Psoas muscle (tissue), 8 donors: ENCODE data around the gene OR5J2. TPM values are rescaled to one million over a fixed set of nuclear protein-coding genes. Genes with fewer than 3 reads are reported as not detected.

ENCODE experiments used
- ATAC-seq, 4 donors: fragments of 200-7000 bp; cut with Tn5 transposase; one replicate each; pipeline ENCODE4 v1.9.1; 2020; ENCODE audit warnings: moderate library complexity in 3 of 4, mild to moderate bottlenecking in 2 of 4
- DNase-seq, 2 donors: peaks; one replicate each; pipeline ENCODE4 v3.0.0-alpha.2; 2020
- H3K27ac ChIP-seq: fragments of 200-600 bp; one replicate; pipeline ENCODE4 v1.8.0; 2022
- H3K27me3 ChIP-seq, 3 donors: fragments of 200-600 bp in 1 of 3; one replicate each; pipeline versions ENCODE4 v1.6.1 to v1.8.0; 2013 to 2022; ENCODE audit warnings: low read length in 2 of 3, mild to moderate bottlenecking in 2 of 3, moderate library complexity in 1 of 3; ENCODE audit not compliant: insufficient read depth in 3 of 3
- H3K36me3 ChIP-seq, 2 donors: fragments of 200-600 bp in 1 of 2; one replicate each; pipeline versions ENCODE4 v1.6.1 to v1.8.0; 2013 to 2022; ENCODE audit warnings: low read depth in 1 of 2, mild to moderate bottlenecking in 1 of 2, moderate library complexity in 1 of 2; ENCODE audit not compliant: insufficient read depth in 1 of 2
- H3K4me1 ChIP-seq: fragments of 200-600 bp; one replicate; pipeline ENCODE4 v1.8.0; 2022
- H3K4me3 ChIP-seq: fragments of 200-600 bp; one replicate; pipeline ENCODE4 v1.8.0; 2022; ENCODE audit warnings: mild to moderate bottlenecking
- H3K9me3 ChIP-seq: fragments of 200-600 bp; one replicate; pipeline ENCODE4 v1.8.0; 2022
- CTCF ChIP-seq: fragments of 200-600 bp; IDR thresholded peaks from one replicate; pipeline ENCODE4 v1.8.0; 2022; ENCODE audit warnings: antibody characterized with exemption
- WGBS, 3 donors: extraction: QIAGEN DNeasy Blood & Tissue Kit; methylation state at CpG; one replicate each; pipeline versions ENCODE4 v1.1.6 to v1.1.7; 2013; 5-methylcytosine and 5-hydroxymethylcytosine counted together
- intact Hi-C, 2 donors: fragments of 100-400 bp; cut with DNase I; formaldehyde crosslinking; loops; one replicate each; pipeline versions ENCODE4 v1.11.0 to v1.14.2; 2022
- polyA plus RNA-seq, 3 donors: library from polyadenylated mRNA; stranded (reverse); fragments of 200-250 nt; gene quantifications; one replicate each; pipeline ENCODE4 v1.2.3, GENCODE V29; 2013
- total RNA-seq, 4 donors: library from RNA; stranded (reverse); fragmentation: NEBNext Ultra II Directional in 2 of 4; extraction: Animal tissue kit (Norgen Biotek cat#: 25700) in 2 of 4; gene quantifications; one replicate each; pipeline versions ENCODE4 v1.2.1 to v1.2.4, GENCODE V29; 2021 to 2023
- donor health status: healthy with polysubstance abuse.
- donor health status: DM: no; HTN: no; CAD: no; lungs with moderate emphysema.
- donor health status: Bipolar disorder and iron deficiency.
- donor health status: healthy.
- donor health status: DM: yes; HTN: yes; CAD: no.
- donor health status: DM: no; HTN: no; CAD: no.
- donor health status: DM: no; HTN: no; CAD: no.
- donor health status: DM: yes; HTN: yes; CAD: no.

Gene OR5J2
- total and polyA plus RNA-seq, 7 donors, result not detected

GRCh38 chr11:56160217-56160616, 16.2 kb upstream of the OR5J2 start, which contains the start of gene OR8K5:
OR8K5 (minus strand) TSS chr11:56160317; CDS start chr11:56160317, 0 bp downstream.
- intact Hi-C loops, result no loop called here
- 70 to 74% (median 73%) methylated on average over 3 of the region's 3 CpGs for WGBS, 3 donors
- no peaks in the 10 kb centered on the region for H3K27me3 ChIP-seq
- ATAC-seq (no peak), DNase-seq (no peak)
- TF ChIP-seq CTCF, result no peak
- H3K36me3 ChIP-seq, result no peaks in the 10 kb centered on the region
- H3K27ac ChIP-seq, result no peak within 1 kb of the TSS
- no peak within 1 kb of the TSS for H3K4me3 ChIP-seq
- no peaks in the 10 kb centered on the region for H3K9me3 ChIP-seq
- H3K4me1 ChIP-seq, result no peaks in the 10 kb centered on the region

GRCh38 chr11:56163804-56164203, 12.6 kb upstream of the OR5J2 start:
- Histone ChIP-seq H3K27ac (no peak overlapping the region), H3K4me1 (no peaks in the 10 kb centered on the region), H3K4me3 (no peak overlapping the region), H3K36me3 (no peaks in the 10 kb centered on the region), H3K27me3 (no peaks in the 10 kb centered on the region), H3K9me3 (no peaks in the 10 kb centered on the region)
- intact Hi-C loops, result no loop called here
- DNase-seq (no peak), ATAC-seq (no peak)
- WGBS, 3 donors, result 35 to 63% (median 48%) methylated on average over 3 of the region's 3 CpGs
- no peak for TF ChIP-seq CTCF

GRCh38 chr11:56172256-56172830, 4.1 kb upstream of the OR5J2 start:
- Histone ChIP-seq H3K4me3 (no peak overlapping the region), H3K27ac (no peak overlapping the region), H3K27me3 (no peaks in the 10 kb centered on the region), H3K4me1 (no peaks in the 10 kb centered on the region), H3K9me3 (no peaks in the 10 kb centered on the region), H3K36me3 (no peaks in the 10 kb centered on the region)
- 57 to 65% (median 65%) methylated on average over 3 of the region's 3 CpGs for WGBS, 3 donors
- TF ChIP-seq CTCF, result no peak
- no peak for ATAC-seq
- DNase-seq, result no peak
- intact Hi-C loops, result no loop called here

- no peak overlapping the region for H3K27ac ChIP-seq
- no peaks in the 10 kb centered on the region for H3K4me1 ChIP-seq
- TF ChIP-seq CTCF, result no peak
- no peak for ATAC-seq
- H3K4me3 ChIP-seq, result no peak overlapping the region
- intact Hi-C loops, result no loop called here
- H3K36me3 ChIP-seq, result no peaks in the 10 kb centered on the region
- no peak for DNase-seq
- H3K27me3 ChIP-seq, result no peaks in the 10 kb centered on the region
- peaks cover 20% of the 10 kb centered on the region for H3K9me3 ChIP-seq
These were observed 7.0 kb downstream of the OR5J2 start for GRCh38 chr11:56183459-56183858.

- no peaks in the 10 kb centered on the region for H3K9me3 ChIP-seq
- H3K4me3 ChIP-seq, result no peak overlapping the region
- no peaks in the 10 kb centered on the region for H3K27me3 ChIP-seq
- intact Hi-C loops, result no loop called here
- DNase-seq, result no peak
- no peak overlapping the region for H3K27ac ChIP-seq
- no peaks in the 10 kb centered on the region for H3K36me3 ChIP-seq
- WGBS, 3 donors, result 85 to 91% (median 88%) methylated on average over 3 of the region's 3 CpGs
- no peak for ATAC-seq
- no peak for TF ChIP-seq CTCF
- H3K4me1 ChIP-seq, result no peaks in the 10 kb centered on the region
These were observed 12.2 kb downstream of the OR5J2 start for GRCh38 chr11:56188602-56189001.
